DOHH2 (cell line): ENCODE measurements around the gene ANAPC2.

Source experiments
- H3F3A ChIP-seq: fragments of 200-600 bp; sonication (generic), shearing (Covaris generic); 2 replicates; pipeline ENCODE4 v1.6.0; 2016; ENCODE audit warnings: antibody characterized with exemption, mild to moderate bottlenecking; ENCODE audit not compliant: control insufficient read depth, insufficient read depth
- H3K27ac ChIP-seq: fragments of 200-600 bp; sonication (generic); 2 replicates; pipeline ENCODE4 v1.5.1; 2014; ENCODE audit warnings: low read depth, mild to moderate bottlenecking, low read length, moderate library complexity
- H3K27me3 ChIP-seq: fragments of 200-600 bp; sonication (generic); 2 replicates; pipeline ENCODE4 v1.6.1; 2014; ENCODE audit warnings: mild to moderate bottlenecking, low read length, mixed read lengths; ENCODE audit not compliant: control insufficient read depth
- H3K36me3 ChIP-seq: fragments of 200-600 bp; sonication (generic); 2 replicates; pipeline ENCODE4 v1.6.1; 2014; ENCODE audit warnings: mild to moderate bottlenecking, low read length, moderate library complexity, mixed read lengths; ENCODE audit not compliant: control insufficient read depth
- H3K4me1 ChIP-seq: fragments of 200-600 bp; sonication (generic); 2 replicates; pipeline ENCODE4 v1.6.1; 2014; ENCODE audit warnings: mild to moderate bottlenecking, low read length, mixed read lengths; ENCODE audit not compliant: control insufficient read depth
- H3K4me2 ChIP-seq: fragments of 200-600 bp; sonication (generic); 2 replicates; pipeline ENCODE4 v1.6.0; 2014; ENCODE audit warnings: mild to moderate bottlenecking, low read length, moderate library complexity
- H3K4me3 ChIP-seq: fragments of 200-600 bp; sonication (generic); 2 replicates; pipeline ENCODE4 v1.5.1; 2014; ENCODE audit warnings: mild to moderate bottlenecking, low read length, mixed read lengths
- H3K79me2 ChIP-seq: fragments of 200-600 bp; sonication (generic); 2 replicates; pipeline ENCODE4 v1.6.1; 2014; ENCODE audit warnings: mild to moderate bottlenecking, low read length, mixed read lengths; ENCODE audit not compliant: control insufficient read depth
- H3K9me2 ChIP-seq: fragments of 200-600 bp; sonication (generic); replicated peaks from 2 replicates; pipeline ENCODE4 v1.6.1; 2014; ENCODE audit warnings: mild to moderate bottlenecking, low read length, mixed read lengths; ENCODE audit not compliant: control insufficient read depth
- H3K9me3 ChIP-seq: fragments of 200-600 bp; sonication (generic); 2 replicates; pipeline ENCODE4 v1.6.1; 2014; ENCODE audit warnings: antibody characterized with exemption, low read length, mixed read lengths; ENCODE audit not compliant: control insufficient read depth, insufficient read depth
- H4K20me1 ChIP-seq: fragments of 200-600 bp; sonication (generic); 2 replicates; pipeline ENCODE4 v1.6.0; 2014; ENCODE audit warnings: low read depth, mild to moderate bottlenecking, antibody characterized with exemption, low read length, moderate library complexity; ENCODE audit not compliant: control insufficient read depth, insufficient read depth
- EZH2phosphoT487 ChIP-seq: fragments of 200-600 bp; sonication (generic); IDR thresholded peaks from 2 replicates; pipeline ENCODE4 v1.6.1; 2017; ENCODE audit warnings: borderline replicate concordance, mild to moderate bottlenecking, antibody characterized with exemption, low read length, moderate library complexity, mixed read lengths
- TF ChIP-seq, protein P1 (sequence below): fragments of 200-600 bp; sonication (generic); IDR thresholded peaks from one replicate; pipeline ENCODE4 v1.5.1; 2014; ENCODE audit warnings: antibody characterized with exemption, mild to moderate bottlenecking, low read depth, low read length; ENCODE audit not compliant: poor library complexity, severe bottlenecking

ANAPC2 gene

GRCh38 chr9:137147793-137148160 lies 40.6 kb downstream of the ANAPC2 start:
- Histone ChIP-seq H3K9me3 (0 out of 2 replicates have a peak, but pooled peaks cover under 1% of the 10 kb centered on the region), H3F3A (peaks cover 2% of the 10 kb centered on the region; the same call in 1 of the 2 replicates)
- no peak for TF ChIP-seq EZH2phosphoT487
- TF ChIP-seq, protein P1, sequence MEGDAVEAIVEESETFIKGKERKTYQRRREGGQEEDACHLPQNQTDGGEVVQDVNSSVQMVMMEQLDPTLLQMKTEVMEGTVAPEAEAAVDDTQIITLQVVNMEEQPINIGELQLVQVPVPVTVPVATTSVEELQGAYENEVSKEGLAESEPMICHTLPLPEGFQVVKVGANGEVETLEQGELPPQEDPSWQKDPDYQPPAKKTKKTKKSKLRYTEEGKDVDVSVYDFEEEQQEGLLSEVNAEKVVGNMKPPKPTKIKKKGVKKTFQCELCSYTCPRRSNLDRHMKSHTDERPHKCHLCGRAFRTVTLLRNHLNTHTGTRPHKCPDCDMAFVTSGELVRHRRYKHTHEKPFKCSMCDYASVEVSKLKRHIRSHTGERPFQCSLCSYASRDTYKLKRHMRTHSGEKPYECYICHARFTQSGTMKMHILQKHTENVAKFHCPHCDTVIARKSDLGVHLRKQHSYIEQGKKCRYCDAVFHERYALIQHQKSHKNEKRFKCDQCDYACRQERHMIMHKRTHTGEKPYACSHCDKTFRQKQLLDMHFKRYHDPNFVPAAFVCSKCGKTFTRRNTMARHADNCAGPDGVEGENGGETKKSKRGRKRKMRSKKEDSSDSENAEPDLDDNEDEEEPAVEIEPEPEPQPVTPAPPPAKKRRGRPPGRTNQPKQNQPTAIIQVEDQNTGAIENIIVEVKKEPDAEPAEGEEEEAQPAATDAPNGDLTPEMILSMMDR: no peak

DNA sequence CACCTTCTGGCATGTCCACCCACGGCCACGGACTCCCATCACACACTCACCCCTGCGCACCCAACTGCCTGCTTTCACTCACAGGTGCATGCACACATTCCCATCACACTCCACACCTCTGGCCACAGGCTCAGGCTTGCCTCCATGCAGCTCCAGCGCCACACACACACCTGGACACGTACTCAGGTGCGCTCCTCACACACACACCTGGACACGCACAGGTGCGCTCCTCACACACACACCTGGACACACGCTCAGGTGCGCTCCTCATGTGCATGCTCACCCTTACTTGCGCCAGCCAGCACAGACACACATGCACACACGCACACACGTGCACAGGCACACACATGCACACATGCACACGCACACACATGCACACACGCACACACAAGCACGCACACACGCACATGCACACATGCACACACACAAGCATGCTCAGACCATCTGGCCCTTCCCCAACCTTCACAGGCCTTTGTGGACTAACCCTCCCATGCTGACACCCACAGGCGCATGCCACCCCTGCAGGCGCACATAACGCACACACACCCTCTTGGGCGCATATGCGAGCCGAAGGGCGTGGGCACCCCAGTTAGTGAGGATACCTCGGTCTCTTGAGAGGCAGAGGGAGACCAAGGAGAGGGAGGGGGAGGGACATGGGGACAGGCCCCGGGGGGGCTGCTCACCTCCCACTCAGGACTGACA lies 41.1 kb downstream of the ANAPC2 start:
- Histone ChIP-seq H4K20me1 (no peaks in the 10 kb centered on the region), H3K4me1 (peaks cover 19% of the 10 kb centered on the region), H3K4me2 (no peak overlapping the region), H3K4me3 (no peak overlapping the region), H3K27me3 (peaks cover 13% of the 10 kb centered on the region; the same call in 1 of the 2 replicates), H3K79me2 (no peaks in the 10 kb centered on the region), H3K9me3 (no peaks in the 10 kb centered on the region), H3K9me2 (no peaks in the 10 kb centered on the region), H3F3A (peaks cover 2% of the 10 kb centered on the region; the same call in 1 of the 2 replicates), H3K36me3 (no peaks in the 10 kb centered on the region), H3K27ac (no peak overlapping the region)
- TF ChIP-seq, protein P1: no peak
- TF ChIP-seq EZH2phosphoT487: no peak

More at GRCh38 chr9:137147793-137148160, 40.6 kb downstream of the ANAPC2 start:
- Histone ChIP-seq H3K27ac (no peak overlapping the region), H3K4me2 (no peak overlapping the region), H3K4me3 (no peak overlapping the region), H3K9me2 (no peaks in the 10 kb centered on the region), H3K27me3 (peaks cover 8% of the 10 kb centered on the region; the same call in 1 of the 2 replicates), H3K36me3 (no peaks in the 10 kb centered on the region), H3K79me2 (no peaks in the 10 kb centered on the region), H3K4me1 (peaks cover 19% of the 10 kb centered on the region), H4K20me1 (no peaks in the 10 kb centered on the region)

DNA sequence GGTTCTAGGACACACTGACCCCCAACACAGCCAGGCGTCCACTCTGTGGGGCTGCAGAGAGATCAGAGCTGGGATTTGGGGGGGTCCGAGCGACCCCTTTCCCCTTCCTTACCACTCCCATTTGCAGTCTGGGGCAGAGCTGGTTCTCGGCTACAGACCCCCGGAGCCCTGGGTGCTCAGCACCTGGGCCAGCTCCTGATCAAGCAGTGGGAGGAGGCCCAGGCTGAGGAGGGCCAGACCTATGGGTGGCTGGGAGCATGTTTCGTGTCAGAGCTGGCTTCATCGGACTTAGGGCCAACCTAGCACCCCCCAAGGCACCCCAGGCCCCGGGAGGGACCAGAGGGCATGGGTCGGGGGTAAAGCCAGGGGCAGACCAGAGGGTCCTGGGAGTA lies 41.8 kb downstream of the ANAPC2 start:
- Histone ChIP-seq H3K4me2 (no peak overlapping the region), H3F3A (peaks cover 2% of the 10 kb centered on the region; the same call in 1 of the 2 replicates), H3K9me2 (no peaks in the 10 kb centered on the region), H3K79me2 (no peaks in the 10 kb centered on the region), H4K20me1 (no peaks in the 10 kb centered on the region), H3K36me3 (no peaks in the 10 kb centered on the region), H3K27me3 (peaks cover 16% of the 10 kb centered on the region; the same call in 1 of the 2 replicates), H3K9me3 (no peaks in the 10 kb centered on the region), H3K4me3 (no peak overlapping the region), H3K4me1 (peaks cover 18% of the 10 kb centered on the region), H3K27ac (no peak overlapping the region)
- TF ChIP-seq, protein P1: no peak
- no peak for TF ChIP-seq EZH2phosphoT487
